HG03521 (cell line): ENCODE measurements around the gene ICAM1.
A peak's percentile ranks its signal among the peaks of the same experiment; 100 is the strongest.
"Not testable (repeated sequence)": the region's sequence is repeated elsewhere in the genome, so short reads cannot be mapped to it uniquely, and the experiment has no call there.

ENCODE experiments used
- ATAC-seq: cut with Tn5 transposase; IDR thresholded peaks from one replicate; pipeline ENCODE4 v1.9.1; 2021; ENCODE audit warnings: mild to moderate bottlenecking, moderate library complexity; ENCODE audit not compliant: unreplicated experiment

The ICAM1 gene

GRCh38 chr19:10241826-10242449, 29.0 kb upstream of the ICAM1 start:
- not testable (repeated sequence) for ATAC-seq

DNA sequence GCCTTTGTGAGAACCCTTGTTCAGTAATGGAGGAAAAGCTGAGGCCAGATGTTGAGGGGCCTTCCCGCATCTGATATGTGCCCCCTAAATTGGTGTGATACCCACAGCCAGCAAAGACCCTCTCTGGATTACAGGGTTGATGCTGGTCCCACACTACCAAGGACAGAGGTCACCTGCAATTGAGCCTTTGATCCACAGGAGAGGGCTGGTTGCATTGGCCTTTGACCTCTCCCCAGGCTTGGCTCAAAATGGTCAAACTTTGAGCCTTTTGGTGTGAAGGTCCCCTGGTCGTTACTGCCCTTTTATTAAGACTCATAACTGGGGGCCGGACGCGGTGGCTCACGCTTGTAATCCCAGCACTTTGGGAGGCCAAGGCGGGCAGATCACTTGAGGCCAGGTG, 27.3 kb upstream of the ICAM1 start:
- no peak for ATAC-seq

- no peak for ATAC-seq
Measured at GRCh38 chr19:10245189-10245939, 25.6 kb upstream of the ICAM1 start.

- no peak for ATAC-seq
Measured at GRCh38 chr19:10246511-10246910, 24.4 kb upstream of the ICAM1 start.

- ATAC-seq = peak; percentile 91
Measured at GRCh38 chr19:10251792-10252694, 18.9 kb upstream of the ICAM1 start, which contains the start of gene MRPL4. Gene MRPL4 (plus strand): TSS chr19:10252214. CDS start chr19:10252254, 40 bp downstream.

- ATAC-seq = no peak
Measured at GRCh38 chr19:10252707-10253106, 18.2 kb upstream of the ICAM1 start.

DNA sequence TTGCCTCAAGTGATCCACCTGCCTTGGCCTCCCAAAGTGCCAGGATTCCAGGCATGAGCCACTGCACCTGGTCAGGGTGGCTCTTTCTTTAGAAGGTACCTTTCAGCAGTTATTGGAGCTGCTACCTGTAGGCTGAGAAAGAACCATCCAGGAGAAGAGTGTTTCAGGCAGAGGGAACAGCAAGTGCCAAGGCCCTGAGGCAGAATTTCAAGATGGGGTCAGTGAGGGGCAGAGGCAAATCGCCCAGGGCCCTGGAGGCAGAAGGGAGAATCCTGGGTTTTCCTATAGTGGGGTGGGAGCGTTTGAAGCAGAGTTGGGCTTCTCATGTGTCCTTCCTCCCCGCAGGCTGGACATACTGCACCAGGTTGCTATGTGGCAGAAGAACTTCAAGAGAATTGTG, 16.7 kb upstream of the ICAM1 start:
- no peak for ATAC-seq

GRCh38 chr19:10255358-10255757, 15.6 kb upstream of the ICAM1 start:
- ATAC-seq = no peak

GRCh38 chr19:10256551-10256950, 14.4 kb upstream of the ICAM1 start:
- ATAC-seq = no peak

GRCh38 chr19:10256970-10257615, 13.8 kb upstream of the ICAM1 start:
- no peak for ATAC-seq

DNA sequence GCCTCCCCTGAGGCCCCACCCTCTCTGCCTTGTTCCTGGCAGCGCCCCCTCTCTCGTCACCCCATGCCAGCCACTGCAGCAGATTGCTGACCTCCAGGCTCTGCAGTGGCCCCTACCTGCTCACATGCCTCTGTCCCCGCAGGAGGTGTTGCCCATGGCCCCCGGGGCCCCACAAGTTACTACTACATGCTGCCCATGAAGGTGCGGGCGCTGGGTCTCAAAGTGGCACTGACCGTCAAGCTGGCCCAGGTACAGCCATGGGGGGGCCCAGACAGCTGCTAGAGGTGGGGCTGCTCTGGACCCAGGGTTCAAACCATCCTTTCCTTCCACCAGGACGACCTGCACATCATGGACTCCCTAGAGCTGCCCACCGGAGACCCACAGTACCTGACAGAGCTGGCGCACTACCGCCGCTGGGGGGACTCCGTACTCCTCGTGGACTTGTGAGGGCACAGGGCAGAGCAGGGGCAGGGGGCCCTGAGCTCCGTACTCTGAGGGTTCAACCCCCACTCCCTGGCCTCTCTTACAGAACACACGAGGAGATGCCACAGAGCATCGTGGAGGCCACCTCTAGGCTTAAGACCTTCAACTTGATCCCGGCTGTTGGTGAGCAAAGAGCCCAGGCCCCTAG, 12.7 kb upstream of the ICAM1 start:
- no peak for ATAC-seq

DNA sequence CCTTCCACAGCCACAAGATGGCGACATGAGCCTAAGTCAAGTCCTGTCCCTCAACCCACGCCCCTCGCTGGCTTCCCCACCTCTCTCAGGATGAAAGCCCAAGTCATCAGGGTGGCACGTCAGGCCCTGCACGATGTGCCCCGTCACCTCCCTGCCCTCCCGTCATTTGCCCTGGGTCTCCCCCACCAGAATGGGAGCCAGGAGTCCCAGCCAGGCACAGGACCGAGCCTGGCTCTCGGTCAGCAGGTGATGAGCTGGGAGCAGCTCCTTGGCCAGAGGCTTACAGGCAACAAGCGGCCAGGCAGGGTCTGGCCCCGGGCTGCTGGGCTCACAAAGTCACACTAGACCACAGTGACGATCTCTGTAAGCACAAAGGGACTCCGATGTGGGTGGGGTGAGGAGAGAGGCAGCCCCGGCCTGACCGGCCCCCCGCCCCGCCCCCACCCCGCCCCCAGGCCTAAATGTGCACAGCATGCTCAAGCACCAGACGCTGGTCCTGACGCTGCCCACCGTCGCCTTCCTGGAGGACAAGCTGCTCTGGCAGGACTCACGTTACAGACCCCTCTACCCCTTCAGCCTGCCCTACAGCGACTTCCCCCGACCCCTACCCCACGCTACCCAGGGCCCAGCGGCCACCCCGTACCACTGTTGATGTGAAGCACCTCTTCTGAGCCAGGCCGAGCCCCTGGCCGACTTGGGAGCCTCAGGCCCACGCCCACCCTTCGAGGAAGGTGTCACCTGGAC, 11.6 kb upstream of the ICAM1 start:
- no peak for ATAC-seq

- ATAC-seq = no peak
Measured at GRCh38 chr19:10260141-10260584, 10.8 kb upstream of the ICAM1 start.

GRCh38 chr19:10262771-10263170, 8.1 kb upstream of the ICAM1 start:
- no peak for ATAC-seq

DNA sequence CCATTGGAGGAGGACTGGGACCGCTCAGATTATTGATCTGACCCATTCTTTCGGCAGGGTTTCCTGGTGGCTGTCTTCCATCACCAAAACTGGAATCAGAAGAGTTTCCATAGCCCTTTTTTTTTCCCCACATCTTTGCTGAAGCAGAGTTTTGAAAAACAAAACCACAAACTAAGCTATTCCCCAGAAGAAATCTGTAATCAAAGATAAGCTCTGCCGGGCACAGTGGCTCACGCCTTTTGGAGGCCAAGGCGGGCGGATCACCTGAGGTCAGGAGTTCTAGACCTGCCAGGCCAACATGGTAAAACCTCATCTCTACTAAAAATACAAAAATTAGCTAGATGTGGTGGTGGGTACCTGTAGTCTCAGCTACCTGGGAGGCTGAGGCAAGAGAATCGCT, 4.2 kb upstream of the ICAM1 start:
- no peak for ATAC-seq

- ATAC-seq = no peak
Measured at GRCh38 chr19:10268071-10268470, 2.8 kb upstream of the ICAM1 start.

GRCh38 chr19:10269333-10270179, 1.4 kb upstream of the ICAM1 start:
- ATAC-seq = peak; percentile 38

GRCh38 chr19:10270180-10270615, 722 bp upstream of the ICAM1 start:
- peak; percentile 34 for ATAC-seq
